Measurements from ENCODE around the gene G3BP2.
"Not testable (repeated sequence)": the region's sequence is repeated elsewhere in the genome, so short reads cannot be mapped to it uniquely, and the experiment has no call there.

Gene G3BP2

DNA sequence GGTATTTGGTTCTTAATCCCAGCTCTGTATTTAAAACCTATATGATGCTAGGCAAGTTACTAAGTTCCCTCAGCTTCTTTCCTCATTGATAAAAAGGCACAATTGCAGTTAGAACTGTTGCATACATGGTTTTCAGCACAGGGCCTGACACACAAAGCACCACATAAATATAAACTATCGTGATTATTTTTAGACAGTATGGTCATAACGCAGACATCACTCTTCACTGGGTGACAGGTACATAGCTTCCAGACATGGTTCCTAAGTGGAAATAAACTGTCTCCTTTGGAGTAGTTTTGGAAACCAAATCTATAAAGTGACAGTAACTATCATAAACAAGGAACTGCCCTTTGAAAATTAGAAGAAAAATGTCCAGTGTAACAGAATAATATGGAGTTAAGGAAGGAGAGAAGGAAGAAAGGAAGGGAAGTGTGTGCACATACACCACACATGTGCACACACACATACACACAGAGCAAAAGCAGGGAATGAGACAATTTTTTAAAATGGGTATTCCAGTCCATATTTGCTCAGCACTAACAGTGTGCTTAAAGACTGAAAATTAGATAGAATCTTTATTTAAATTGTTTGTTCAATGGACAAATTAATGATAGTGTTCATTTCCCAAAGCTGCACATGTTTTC lies 12.5 kb upstream of the G3BP2 start:
- DNase-seq (ENCODE audit: low read depth in 1 of 2, low spot score in 1 of 2), result no peak

DNA sequence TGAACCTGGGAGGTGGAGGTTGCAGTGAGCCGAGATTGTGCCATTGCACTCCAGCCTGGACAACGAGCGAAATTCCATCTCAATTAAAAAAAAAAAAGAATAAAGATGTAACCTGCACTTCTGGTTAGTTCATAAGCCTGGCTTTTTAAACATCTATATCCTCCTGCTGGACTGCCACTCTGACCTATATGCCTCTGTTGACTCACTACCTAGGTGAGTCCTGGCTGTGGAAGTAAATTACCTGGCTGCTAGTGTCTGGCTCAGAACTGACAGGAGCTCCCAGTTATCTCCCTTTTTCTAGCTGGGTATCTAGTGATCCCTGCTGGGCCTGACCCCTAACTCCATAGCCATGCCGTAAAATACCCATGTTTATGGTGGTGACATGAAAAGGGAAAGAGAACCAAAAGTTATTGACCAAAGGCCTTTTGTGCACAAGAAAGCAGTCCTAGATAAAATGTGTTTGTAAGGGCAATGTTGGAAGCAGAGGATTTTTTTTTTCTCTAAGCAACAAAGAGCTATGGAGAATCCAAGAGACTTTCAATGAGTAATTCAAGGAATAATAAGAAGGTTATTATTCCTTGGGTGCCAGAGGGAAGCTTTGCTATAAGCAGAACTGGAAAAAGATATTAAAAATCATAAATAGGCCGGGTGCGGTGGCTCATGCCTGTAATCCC lies 10.4 kb upstream of the G3BP2 start:
- no peak for DNase-seq (ENCODE audit: low read depth in 1 of 2, low spot score in 1 of 2)

DNA sequence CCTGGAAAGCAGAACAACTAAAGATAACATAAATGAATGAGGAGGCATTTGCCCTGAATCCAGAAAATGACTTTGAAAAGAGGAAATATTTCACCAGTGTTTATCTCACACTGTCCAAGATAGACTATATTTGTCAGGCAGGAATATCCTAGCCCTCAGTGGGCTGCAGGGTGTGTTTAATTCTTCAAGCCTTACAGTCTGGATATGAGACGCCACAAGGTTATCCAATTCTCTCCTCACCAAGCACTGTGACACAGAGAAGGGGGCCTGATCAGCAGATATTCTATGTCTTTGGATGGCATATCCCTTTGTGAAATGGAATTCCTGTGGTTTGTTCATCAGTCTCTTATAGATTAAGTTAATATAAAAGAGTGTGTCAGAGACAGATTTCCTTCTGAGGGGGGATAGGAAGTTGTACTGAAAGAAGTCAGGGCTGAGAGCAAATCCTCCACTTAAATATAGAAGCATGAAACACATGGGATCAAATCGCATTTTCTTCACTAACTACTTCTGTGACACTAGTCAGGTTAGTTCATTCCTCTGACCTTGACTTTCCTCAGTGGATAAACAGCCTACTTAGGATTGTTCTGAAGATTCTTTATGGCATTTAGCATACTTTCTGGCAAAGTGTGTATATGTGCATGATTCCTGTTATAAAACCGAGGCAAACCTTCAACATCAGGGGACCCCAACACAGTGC lies 6.8 kb upstream of the G3BP2 start:
- no peak for DNase-seq (ENCODE audit: low read depth in 1 of 2, low spot score in 1 of 2)

DNA sequence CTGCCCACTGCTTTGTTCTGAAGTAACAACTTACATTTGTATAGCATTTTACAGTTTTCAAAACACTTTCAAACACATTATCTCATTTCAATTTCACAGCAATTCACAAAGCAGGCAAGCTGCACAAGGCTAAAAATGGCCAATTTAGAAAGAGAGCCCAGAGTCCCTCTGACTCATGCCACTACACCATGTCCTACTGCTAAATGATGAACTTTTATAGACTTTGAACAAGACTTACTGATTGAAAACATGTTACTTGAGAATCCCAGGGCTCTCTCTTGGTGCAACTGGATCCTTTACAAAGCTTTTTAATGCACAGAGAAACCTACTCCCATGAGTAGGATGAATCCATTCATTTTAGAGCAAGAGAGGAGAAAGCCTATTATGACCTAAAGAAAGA lies 5.8 kb upstream of the G3BP2 start:
- DNase-seq (ENCODE audit: low read depth in 1 of 2, low spot score in 1 of 2), result no peak

DNA sequence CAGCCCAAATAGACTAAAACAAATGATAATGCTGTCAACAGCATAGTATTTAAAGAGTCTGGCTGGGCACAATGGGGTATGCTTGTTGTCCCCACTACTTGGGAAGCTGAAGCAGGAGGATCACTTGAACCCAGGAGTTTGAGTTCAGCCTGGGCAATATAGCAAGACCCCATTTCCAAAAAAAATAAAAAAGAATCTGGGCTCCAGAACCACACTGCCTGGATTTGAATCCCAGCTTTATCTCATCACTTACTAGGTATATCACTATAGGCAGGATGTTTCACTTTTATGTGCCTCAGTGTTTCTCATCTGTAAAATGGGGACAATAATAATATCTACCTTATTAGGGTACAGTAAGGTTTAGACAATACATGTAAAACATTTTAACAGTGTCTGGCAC lies 5.3 kb upstream of the G3BP2 start:
- no peak for DNase-seq (ENCODE audit: low read depth in 1 of 2, low spot score in 1 of 2)

DNA sequence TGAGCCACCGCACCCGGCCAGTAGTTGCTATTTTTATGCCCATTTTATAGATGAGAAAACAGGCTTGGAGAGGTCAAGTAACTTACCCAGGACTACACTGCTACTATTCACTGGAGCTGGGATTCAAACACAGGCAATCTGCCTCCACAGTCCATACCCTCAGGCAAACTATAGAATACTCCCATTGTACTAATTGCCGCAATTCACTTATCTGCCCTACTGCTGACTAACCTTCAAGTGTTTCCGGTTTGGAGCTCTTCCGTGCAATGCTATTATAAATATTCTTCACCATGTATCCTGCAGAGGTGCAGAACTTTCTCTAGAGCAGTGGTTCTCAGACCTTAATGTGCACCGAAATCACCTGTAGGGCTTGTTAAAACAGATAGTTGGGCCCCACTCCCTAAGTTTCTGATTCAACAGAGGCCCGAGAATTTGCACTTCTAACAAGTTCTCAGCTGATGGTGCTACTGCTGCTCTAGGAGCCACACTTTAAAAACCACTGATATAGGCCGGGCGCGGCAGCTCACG lies 1.9 kb upstream of the G3BP2 start:
- no peak for DNase-seq (ENCODE audit: low read depth in 1 of 2, low spot score in 1 of 2)

DNA sequence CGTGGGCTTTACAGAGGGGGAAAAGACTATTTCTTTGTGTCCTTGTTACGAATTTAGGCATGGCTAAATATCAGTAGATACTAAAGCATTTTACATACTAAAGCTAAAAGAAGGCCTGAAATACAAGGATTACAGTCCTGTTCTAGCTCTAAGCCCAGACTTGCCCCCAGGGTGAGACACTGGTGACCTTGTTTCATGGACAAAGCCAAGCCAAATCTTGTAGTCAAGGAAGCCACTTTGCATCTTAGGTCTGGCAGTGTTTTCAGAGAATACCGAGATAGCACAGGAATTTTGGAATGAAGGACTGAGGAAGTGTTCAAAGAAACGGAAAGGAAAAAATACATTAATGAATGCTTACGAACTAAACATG lies 733 bp upstream of the G3BP2 start:
- DNase-seq (ENCODE audit: low read depth in 1 of 2, low spot score in 1 of 2), result no peak

DNA sequence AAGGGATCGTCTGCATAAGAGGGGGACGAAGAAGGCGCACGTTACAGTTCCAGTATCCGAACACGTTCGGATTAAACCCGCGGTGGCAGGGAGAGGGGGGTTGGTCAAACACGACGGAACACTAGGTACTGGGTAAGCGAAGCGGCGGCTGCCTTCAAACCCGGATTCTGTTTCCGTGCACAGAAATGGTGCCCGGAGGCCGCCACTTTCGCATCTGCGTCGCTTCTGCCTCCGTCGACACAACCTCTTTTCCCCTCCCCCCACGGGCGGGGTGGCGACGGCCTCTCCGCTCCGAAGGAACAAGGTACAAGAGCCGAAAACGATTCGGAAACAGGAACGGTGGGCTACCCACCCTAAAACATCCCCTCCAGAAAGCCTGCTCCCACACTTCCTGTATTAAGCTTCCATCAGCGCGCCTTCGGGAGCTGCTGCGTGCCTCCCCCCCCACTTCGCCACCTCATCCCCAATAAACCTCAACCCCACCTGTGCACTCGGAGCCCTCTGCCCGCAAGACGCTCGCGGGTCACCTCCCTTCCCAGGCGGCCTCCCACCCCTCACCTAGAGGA lies 667 bp downstream of the G3BP2 start:
- DNase-seq (ENCODE audit: low read depth in 1 of 2, low spot score in 1 of 2), result peak; percentile 59 to 71

DNA sequence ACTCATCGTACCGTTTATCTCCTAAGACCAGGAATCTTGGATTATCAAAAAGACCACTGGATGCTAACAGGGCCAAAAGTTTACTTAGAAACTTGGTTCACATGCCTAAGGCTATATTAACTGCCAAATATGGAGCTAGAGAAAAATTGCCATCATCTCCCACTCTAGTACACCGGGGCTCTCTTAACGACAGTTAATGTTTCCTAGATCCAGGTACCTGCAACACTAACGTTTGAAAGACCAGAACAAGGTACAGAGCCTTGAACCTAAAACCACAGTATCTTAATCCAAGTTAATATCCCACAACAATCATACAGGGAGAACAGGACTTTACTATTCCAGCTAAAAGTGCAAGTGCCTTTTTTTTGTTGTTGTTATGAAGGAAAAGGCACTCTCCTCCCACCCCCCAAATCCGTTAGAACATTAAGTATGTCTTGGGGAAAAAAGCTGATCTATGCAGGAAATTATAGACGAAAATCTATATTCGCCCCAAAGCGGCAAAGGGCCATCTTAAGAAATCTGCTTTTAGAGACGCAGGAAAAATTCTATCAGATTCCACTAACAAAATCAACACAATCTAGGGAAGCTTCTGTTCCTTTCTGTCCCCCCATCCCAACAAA lies 1.3 kb downstream of the G3BP2 start:
- no peak for DNase-seq (ENCODE audit: low read depth in 1 of 2, low spot score in 1 of 2)

DNA sequence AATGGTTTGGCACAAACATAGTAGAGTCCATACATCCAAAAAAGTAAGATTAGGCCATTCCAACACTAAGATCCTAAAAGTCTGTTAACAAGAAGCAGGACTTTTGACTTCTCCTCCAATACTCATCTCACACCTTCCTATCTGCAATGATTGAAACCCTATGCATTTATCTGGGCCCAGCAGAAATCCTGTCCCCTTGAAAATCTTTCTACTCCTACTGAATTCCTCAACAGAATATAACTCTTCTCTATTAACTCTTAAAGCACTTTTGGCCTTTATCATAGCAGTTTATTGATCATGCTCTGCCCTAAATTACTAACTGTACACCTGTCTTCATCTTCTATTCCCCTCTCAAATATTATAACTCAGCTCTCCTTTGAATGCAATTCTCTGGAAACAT lies 4.6 kb downstream of the G3BP2 start:
- no peak for DNase-seq (ENCODE audit: low read depth in 1 of 2, low spot score in 1 of 2)

DNA sequence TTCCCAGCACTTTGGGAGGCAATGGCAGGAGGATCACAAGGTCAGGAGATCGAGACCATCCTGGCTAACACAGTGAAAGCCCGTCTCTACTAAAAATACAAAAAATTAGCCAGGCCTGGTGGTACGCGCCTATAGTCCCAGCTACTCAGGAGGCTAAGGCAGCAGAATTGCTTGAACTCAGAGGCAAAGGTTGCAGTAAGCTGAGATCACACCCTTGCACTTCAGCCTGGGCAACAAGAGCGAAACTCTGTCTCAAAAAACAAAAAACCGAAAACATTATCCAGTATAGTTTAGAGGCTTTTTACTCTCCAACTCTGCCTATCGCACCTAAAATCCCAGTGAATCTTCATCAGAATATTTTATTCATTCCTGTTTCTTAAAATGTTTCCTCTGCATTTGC lies 5.6 kb downstream of the G3BP2 start:
- DNase-seq (ENCODE audit: low read depth in 1 of 2, low spot score in 1 of 2), result not testable (repeated sequence)

DNA sequence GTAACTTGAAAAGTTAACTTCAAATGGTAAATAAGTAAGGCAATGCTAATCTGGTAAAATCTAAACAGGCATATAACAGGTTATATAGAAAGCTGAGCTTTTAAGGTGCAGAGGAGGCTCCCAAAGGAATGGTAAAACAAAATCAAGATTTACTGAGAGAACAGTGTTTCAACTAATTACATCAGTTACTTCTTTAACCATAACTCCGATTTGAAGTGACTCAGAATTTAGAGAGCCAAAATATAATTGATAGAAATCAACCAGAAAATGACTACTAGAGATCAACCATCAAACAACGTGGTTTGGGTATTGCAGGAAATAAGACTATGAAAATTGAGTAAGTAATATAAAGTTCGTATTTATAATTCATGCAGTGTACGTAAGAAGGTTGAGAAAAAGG lies 6.9 kb downstream of the G3BP2 start:
- DNase-seq (ENCODE audit: low read depth in 1 of 2, low spot score in 1 of 2), result no peak

DNA sequence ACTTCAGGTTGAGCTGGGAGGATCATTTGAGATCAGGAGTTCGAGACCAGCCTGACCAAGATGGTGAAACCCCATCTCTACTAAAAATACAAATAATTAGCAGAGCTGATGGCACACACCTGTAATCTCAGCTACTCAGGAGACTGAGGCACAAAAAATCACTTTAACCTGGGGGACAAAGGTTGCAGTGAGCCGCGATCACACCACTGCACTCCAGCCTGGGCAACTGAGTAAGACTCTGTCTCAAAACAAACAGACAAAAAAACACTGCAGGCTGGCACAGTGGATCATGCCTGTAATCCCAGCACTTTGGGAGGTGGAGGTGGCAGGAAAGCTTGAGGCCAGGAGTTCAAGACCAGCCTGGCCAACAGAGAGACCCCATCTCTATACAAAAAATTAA lies 8.6 kb downstream of the G3BP2 start:
- DNase-seq (ENCODE audit: low read depth in 1 of 2, low spot score in 1 of 2), result not testable (repeated sequence)

DNA sequence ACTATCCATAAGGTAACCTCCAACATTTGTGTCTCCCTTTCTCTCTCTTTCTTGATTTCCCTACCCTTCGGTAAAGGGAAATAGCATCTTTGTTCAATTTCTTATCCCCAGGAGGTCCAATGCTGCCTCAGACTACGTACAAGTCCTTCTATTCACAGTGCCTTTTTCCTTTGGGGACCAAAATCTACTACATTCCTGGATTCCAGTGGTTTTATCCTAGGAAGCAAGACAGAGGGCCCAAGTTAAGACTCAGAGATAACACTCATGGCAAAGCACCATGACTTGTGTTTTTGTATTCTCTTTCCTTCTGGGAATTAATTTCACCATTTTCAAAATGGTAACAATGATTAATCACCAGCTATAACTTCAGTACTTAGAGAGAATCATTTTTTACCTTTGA lies 10.6 kb downstream of the G3BP2 start:
- no peak for DNase-seq (ENCODE audit: low read depth in 1 of 2, low spot score in 1 of 2)

DNA sequence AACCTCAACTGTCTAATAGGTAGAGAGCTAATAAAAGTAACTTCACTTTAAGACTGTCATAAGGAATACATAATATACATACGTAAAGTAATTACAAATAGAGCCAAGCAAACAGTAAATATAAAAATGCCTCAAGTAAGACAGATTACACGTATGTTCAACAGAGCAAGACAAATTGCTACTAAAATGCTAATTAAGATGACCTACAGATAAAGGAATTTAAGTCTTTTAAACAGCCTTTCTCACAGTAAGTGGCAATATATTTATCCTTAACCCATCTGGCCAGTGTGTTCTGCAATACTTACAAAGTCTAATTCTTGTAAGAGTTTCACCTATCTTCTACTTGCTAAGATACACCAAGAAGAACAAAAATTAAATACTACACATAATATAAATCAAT lies 12.7 kb downstream of the G3BP2 start:
- DNase-seq (ENCODE audit: low read depth in 1 of 2, low spot score in 1 of 2), result no peak

DNA sequence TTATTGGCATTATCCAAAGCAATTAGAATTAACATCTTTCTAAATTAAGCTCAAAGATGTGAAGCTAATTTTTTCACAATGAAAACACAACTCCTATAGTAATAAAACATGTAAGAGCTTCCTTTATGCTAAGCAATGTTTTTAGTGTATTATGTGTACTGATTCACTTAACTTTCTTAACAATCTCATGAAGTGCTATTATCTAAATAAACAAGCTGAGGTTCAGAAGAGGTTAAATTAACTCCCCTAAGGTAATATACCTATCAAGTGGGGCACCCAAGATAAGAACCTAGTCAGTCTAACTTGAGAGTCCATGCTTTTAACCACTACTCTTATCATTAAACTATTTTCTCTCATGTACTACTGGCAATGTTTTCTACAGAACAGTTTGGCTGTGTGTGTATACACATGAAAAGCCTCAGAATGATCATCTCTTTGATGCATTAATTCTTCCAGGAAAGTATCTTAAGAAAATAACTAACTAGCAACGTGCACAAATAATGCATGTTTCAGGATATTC lies 13.6 kb downstream of the G3BP2 start:
- no peak for DNase-seq (ENCODE audit: low read depth in 1 of 2, low spot score in 1 of 2)

DNA sequence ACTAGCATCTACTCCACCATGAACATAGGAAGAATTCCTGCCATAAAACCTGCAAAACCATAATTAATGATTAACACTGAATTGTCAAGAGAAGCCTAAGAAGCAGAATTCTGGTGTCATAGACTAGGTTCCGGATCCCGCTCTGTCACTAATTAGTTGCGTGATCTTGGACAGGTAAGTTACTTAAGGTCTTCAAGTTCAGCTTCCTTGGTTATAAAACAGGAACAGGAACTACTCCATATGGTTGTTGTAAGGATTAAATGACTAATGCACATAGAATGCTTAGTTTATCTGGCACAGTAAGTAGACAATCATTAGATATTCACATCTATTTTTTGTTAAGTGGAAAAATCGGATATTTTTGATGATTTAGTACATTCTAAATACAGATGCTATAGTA lies 14.3 kb downstream of the G3BP2 start:
- DNase-seq (ENCODE audit: low read depth in 1 of 2, low spot score in 1 of 2), result no peak

DNA sequence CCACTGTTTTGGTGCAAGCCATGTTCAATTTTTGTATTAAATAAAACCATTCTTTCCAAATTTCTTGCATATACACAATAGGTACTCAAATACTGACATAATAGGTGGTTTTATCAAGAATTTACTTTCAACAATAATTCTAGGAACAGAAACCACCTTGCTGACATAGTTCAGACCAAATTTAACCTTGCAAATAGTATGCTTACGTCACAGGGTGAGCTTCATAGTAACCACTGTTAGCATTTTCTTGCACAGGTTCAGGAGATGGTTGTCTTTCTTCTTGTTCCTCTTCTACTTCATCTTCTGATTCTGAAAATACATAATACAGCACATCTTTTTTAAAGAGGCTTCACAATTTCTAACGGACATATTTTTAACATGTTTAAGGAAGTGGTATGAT lies 17.6 kb downstream of the G3BP2 start:
- no peak for DNase-seq (ENCODE audit: low read depth in 1 of 2, low spot score in 1 of 2)

DNA sequence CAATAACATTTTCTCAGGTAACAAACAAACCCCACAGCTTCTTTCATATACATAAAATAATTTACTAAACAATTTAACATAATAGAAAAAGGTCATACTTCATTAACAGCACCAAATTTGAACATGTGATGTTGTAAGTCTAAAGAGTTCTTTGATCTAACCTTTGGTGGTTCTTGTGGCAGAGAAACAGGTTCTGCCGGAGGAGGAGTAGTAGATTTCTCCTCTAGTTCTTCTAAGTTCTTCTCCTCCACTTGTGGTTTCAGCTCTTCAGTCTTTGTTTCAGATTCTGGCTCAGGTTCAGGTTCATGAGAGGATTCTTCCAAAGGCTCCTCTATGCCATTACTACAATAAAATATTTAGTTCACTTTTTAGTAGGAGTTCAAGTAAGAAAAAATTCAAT lies 18.3 kb downstream of the G3BP2 start:
- DNase-seq (ENCODE audit: low read depth in 1 of 2, low spot score in 1 of 2), result no peak

DNA sequence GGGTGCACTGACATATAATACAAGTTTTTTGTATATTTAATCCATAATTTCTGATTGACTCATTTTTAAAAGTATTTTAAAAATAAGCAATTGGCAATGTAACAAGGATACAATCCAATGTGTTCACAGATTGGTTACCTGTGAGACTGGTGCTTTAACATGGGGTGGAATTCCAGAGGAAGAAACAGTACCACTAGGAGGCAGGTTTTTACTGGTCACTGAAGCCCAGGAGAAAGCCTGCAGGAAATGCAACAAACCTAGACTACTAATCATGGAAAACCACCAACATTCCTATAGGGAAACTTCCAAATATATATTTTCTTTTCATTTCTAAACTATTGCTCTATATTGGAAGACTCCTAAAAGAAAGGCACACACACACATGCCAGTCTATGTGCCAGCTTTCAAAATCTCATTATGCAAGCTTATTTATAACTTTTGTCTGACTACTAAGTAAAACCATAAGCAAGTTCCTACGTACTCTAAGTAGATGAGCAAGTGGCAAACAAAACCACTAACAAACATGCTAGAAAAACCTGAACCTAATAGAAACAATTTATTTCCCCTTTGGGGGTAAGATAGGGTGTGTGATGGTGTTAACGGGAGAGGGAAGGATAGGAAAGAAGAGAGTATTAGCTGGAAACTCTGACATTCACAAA lies 19.2 kb downstream of the G3BP2 start:
- DNase-seq (ENCODE audit: low read depth in 1 of 2, low spot score in 1 of 2), result no peak

DNA sequence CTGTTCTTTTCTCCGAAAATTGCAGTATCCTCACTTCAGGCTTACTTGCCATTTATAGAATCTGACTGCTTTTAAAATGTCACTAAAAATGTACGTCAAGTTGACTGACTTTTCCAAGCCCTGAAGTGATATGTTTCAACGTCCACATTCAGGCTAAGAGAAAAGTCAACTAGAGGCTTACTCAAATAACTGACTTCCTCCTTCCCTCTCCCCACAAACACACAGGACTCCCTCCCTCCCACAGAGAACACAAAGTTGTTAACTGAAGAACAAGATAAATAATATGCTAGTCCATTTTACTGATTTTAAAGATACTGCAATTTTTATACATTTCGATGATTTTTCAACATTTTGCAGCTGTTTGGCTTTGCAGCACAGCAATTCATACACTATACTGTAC lies 29.1 kb downstream of the G3BP2 start:
- no peak for DNase-seq (ENCODE audit: low read depth in 1 of 2, low spot score in 1 of 2)
